GM19043 (cell line): ENCODE results near the gene MAGEA4.

Experiments
- ATAC-seq: cut with Tn5 transposase; IDR thresholded peaks from one replicate; pipeline ENCODE4 v1.9.1; 2021; ENCODE audit warnings: low read depth; ENCODE audit not compliant: unreplicated experiment

Gene MAGEA4

DNA sequence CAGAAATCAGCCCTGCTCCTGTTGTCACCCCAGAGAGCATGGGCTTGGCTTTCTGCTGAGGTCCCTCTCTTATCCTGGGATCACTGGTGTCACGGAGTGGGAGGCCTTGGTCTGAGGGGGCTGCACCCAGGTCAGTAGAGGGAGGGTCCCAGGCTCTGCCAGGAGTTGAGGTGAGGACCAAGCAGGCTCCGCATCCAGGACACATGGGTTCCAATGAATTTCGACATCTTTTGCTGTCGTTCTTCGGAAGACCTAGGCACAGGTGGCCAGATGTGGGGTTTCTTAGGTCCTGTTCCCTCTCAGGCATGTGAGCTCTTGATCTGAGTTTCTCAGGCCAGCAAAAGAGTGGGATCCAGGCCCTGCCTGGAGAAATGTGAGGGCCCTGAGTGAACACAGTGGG is 10.0 kb downstream of the MAGEA4 start:
- no peak for ATAC-seq

DNA sequence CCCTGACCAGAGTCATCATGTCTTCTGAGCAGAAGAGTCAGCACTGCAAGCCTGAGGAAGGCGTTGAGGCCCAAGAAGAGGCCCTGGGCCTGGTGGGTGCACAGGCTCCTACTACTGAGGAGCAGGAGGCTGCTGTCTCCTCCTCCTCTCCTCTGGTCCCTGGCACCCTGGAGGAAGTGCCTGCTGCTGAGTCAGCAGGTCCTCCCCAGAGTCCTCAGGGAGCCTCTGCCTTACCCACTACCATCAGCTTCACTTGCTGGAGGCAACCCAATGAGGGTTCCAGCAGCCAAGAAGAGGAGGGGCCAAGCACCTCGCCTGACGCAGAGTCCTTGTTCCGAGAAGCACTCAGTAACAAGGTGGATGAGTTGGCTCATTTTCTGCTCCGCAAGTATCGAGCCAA is 11.0 kb downstream of the MAGEA4 start:
- ATAC-seq: no peak

DNA sequence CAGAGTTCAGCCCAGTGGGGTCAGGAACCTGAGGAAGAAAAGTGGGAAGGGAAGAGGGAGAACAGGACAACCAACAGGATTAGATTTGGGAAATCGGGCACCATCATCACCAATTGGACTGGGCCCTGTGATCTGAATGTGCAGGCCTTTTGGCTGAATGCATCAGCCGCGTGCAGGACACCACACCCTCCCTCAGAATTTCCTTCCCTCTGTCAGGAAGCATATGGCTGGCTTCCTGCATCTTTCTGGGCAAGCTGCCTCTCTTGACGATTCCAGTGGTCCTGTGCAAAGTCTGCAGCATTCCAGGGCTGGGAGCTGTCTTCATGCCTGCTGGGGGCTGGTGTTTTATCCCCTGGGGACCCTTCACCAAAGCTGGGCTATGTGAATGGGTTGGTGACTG is 16.4 kb downstream of the MAGEA4 start:
- ATAC-seq: no peak

DNA sequence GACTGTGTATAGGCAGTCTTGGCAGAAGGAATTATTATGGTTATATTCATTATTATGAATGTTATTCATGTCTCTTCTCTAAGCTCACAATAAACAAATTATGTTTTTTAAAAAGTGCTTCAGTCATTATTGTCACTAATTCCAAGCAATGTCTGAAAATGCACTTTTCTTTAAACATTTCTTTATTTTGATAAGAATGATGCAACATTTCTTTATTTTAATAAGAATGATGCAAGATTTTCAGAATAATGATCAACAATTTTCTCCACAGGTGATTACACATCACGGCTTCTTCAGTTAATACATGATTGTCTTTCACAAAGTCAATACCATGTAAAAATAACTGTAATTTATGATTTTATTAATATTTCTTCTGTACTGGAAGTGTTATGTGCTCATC is 22.7 kb downstream of the MAGEA4 start:
- ATAC-seq: no peak

DNA sequence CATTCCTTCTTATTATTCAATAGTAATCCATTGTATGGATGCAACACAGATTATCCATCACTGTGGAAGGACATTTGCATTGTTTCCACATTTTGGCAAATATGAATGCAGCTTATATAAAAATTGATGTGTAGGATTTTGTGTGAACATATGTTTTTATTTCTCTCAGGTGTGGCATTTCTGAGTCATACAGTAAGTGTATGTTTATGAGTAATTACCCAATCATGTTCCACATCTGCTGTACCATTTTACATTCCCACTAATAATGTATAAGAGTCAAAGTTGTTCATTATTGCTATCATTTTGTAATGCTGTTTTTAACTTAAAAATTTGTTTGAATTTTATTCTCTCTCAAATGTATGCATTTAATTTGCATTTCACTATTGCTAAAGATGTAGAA is 25.5 kb downstream of the MAGEA4 start:
- ATAC-seq: no peak

DNA sequence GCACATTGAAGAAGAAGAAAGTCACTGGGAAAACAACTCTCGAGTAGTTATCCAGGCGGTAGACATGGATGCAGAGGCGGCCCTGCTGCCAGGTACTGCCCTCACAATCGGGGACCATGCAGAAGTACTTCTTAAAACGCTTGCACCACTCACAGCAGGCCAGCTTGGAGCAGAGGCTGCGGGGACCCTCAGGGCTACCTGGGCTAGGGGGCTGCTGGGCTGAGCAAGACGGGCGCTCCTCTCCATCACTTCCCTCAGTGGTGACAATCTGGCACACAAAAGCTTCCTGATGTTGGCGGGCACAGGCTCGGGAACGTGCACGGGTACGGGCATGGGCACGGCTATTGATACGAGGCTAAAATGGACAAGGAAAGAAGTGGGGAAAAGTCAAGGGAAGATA is 42.0 kb downstream of the MAGEA4 start:
- ATAC-seq: no peak

DNA sequence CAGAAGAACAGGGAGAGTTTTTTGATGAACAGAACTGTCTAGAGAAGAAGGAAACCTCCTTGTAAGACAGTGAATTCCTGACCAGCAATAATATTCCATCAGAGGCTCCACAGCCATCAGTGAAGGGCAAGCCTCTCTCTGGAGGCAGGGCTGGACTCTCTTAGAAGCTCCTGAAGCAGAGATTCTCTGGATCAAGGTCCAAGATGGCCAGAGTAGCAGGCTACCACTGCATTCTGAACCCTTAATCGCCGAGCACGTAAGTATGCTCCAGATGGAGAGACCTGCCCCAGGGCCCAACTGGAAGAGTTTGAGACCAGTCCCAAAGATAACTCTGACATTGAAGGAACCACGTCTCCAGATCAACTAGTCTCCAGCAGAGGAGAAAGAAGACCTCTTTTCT is 45.4 kb downstream of the MAGEA4 start:
- no peak for ATAC-seq

DNA sequence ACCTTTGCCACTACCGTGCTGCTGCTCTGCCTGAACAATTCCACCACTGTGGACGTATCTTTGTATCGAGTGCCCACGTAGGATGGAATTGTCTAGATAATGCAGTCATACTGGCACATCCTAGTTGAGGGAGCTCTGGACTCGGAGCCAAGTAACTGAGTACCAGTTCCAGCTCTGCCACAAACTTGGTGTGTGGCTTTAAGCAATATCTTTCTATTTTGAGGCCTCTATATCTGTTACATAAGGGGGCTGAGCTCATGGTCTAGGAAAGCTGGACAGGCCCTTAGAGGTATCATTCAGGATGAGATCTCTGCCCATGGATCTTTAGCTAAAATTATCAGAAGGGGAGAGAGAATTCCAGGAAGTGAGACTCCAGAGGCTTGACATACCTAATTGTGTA is 49.3 kb downstream of the MAGEA4 start:
- no peak for ATAC-seq

DNA sequence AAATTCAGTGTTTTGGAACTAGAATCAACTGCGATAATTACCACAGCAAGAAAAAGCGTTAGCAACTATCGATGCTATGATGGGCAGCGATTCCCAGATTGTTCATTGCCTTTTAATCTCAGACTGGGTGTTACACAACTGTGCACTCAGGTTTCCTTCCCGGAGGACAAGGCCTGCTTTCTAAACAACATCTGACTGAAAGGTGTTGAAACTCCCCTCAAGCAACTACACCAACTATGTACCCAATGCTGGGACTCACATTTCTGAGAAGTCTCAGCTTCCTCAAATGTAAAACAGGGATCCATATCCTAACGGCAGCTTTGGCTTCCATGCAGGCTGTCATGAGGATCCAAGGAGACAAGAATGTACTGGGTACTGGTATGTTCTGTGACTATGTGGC is 53.5 kb downstream of the MAGEA4 start:
- ATAC-seq: no peak

DNA sequence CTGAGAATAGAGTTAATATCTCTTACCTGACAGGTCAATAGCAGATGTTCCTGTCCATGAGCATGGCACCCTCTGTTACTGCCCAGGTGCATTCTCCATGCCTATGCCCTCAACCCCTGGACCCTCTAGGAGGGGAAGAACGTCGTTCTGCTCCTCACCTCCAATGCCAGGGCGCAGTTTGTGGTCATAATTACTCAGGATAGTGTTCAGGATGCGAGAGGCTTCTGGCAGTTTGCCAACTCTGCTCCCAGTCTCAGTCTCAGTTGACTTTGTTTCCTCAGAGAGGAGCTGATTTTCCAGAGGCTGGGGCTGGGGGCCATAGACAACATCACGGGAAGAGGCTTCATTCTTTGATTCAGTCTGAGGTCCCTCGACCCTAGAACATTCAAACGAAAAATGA is 57.3 kb downstream of the MAGEA4 start:
- ATAC-seq: no peak

DNA sequence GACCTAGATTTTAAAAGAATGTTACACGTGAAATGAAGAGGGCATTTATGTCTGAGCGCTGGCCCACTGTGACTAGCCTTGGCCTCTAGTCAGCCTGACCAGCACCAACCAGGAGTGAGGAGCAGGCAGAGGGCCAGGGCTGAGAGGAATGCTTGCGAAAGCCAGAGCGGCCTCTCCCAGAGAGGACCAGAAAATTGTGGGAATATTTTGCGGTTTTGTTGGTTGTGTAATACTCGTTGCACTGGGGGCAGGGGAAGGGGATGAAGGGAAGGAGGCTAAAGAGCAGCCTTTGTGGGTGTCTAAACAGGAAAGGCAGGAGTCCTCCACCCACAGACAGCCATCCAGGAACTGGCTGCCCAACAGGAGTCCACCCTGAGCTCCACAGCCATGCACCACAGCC is 58.0 kb downstream of the MAGEA4 start:
- ATAC-seq: no peak

DNA sequence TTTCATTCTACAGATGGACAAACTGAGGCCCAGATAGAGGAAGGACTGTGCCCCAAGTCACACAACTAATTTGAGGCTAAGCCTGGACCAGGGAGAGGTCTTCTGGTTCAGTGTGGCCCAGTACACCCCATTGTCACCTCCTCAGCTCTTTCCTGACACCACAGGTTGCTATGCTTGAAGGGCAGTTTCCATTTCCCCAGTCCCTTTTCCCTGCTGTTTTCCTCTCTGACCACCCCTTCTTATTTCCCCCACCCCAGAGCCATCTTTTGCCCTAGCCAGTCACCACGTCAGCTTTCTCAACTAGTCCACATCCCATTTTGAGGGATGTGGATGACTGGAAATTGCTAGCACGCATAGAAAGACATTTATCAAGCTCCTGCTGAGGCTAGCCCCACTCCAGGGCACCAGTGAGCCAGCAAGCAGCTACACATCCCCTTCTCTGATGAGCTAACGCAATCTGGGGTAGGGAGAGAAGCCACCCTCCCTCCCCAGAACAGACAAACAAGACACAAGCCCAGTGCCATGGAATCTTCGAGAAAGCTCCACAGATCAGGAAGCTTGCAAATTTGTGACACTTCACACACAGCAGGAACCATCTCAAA is 60.5 kb downstream of the MAGEA4 start:
- ATAC-seq: no peak

DNA sequence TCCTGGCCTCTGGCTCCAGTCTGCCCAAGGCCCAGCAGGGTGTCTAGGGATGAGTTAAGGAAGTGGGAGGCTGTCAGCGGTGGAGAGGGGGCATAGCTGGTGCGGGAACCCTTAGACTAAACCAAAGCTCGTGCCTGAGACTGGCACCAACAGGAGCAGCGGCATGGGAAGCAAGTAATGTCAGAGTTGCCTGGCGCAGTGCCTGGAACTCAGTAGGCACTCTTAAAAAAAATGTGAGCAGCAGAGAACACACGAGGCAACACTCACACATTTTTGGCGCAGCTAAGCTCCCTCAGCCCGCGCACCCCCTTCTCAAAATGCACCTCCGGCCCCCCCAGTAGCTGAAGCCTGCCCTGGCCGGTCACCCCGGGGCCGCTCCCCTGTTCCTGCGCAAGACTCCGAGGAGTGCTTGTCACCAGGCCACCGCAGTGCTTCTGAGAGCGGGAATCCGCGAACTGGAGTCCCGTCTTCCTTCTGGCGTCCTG is 61.2 kb downstream of the MAGEA4 start:
- no peak for ATAC-seq
